Measurements from ENCODE around the gene RUBCNL.

DNA sequence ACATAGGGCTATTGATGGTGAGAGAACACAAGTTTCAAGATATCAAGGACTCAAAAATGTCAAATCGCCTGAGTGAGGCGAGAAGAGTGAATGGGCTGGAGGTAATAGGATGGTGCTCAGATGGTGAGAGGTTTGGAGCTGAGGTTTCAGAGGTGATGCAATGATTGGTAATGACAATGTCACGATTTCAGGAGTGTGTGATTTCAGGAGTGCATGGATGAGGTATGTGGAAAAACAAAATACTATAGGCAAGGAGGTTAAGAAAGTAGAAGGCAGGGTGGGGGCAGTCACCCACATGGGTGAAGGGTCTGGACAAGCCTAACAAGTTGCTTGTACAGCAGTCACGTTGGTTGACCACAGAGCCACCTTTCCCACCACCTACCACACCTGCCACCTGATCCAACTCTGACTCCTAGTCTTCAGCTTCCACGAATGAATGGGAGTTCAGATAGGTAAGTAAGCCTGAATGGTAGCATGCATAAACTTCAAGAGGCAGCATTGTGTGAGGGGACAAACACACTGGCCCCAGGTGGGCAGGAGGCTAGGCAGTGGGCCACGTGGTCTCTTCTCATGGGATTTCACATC, 71.5 kb downstream of the RUBCNL start:
- TF ChIP-seq POLR2A (IDR thresholded peaks at IDR 0.05; ENCODE audit: low read depth, low read length), result no peak
- no peak for TF ChIP-seq POLR2AphosphoS5 (IDR thresholded peaks at IDR 0.05; ENCODE audit: low read depth, low read length)
- TF ChIP-seq PAX5 (IDR thresholded peaks at IDR 0.05; ENCODE audit: insufficient read depth, low read length, severe bottlenecking), result no peak
- no peak for TF ChIP-seq TAF1 (IDR thresholded peaks at IDR 0.05; ENCODE audit: low read depth, low read length)
- TF ChIP-seq SPI1 (IDR thresholded peaks at IDR 0.05; ENCODE audit: low read depth, low read length), result no peak
- no peak for TF ChIP-seq POU2F2 (IDR thresholded peaks at IDR 0.05; ENCODE audit: low read depth, low read length)

Data from GM12891 (cell line).